ENCODE data around the gene SMARCA2. TPM values are rescaled to one million over a fixed set of nuclear protein-coding genes. Genes with fewer than 3 reads are reported as not detected.
A peak's percentile ranks its signal among the peaks of the same experiment; 100 is the strongest.

SMARCA2 gene
- total RNA-seq, 1 experiment from 2014 or later, result 28.0 TPM

DNA sequence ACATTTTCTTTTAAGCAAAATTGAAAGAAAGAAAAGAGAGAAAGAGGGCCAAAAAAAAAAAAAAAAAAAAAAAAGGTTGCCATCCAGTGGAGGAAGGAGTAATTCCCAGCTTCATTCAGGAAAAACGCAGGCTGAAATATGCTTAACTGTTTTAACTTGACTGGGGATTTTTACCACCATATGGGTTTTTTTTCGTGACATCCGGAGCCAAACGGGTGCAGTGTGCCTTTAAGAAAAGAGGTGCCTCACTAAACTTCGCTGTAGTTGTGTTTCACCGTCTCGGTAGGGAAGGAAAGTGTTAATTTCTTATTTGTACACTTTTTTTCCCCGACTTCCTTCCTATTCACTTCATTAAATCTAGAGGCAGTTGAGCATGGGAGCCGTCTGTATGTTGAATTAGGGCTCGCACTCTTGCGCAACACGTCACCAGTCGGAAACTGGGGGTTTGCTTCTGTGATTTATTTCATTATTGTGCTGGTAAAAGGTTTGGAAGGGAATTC is 143.0 kb downstream of the SMARCA2 start:
- no peak overlapping the region for H3K27ac ChIP-seq
- no peaks in the 10 kb centered on the region for H3K36me3 ChIP-seq
- peak overlapping the region; percentile 32 for H3K4me3 ChIP-seq
- H3K27me3 ChIP-seq (replicated peaks), result no peaks in the 10 kb centered on the region
- H3K4me1 ChIP-seq (replicated peaks), result peaks cover 7% of the 10 kb centered on the region; the same call in 1 of the 2 replicates
- peak in 1 of 2 experiments; percentile 33 for DNase-seq (ENCODE audit: low read depth in 1 of 2, low spot score in 2 of 2)
- H3K9me3 ChIP-seq (replicated peaks), result no peaks in the 10 kb centered on the region

DNA sequence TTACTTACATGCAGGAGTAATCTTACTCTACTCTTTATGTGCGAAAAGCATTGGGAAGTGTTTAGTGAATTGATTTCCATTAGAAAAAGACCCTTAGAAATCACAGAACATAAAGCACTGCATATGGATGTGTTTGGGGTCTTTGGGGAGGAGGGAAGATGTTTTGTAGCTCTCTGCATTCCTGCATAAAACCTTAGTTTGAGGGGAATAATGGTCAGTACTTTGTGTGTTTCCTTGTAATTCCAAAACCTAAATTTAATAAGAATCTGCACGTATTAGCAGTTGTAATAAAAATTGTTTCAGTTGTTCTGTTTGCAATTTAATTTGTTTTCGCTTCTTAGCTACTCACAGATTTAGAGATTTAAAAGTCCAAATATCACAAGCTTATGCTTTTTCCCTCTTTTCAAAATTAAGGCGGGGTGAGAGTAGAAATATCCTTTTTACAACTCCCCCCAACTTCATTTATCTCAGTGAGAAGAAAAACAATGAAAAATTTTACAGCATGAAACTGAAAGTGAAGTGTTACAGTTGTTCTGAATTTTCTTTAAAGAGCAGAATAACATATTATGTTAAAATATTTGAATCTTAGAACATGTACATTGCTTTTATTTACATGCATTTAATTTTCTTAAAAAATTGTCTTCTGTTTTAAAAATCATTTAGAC is 143.8 kb downstream of the SMARCA2 start:
- H3K4me1 ChIP-seq (replicated peaks), result peaks cover 7% of the 10 kb centered on the region; the same call in 1 of the 2 replicates
- DNase-seq (ENCODE audit: low read depth in 1 of 2, low spot score in 2 of 2), result no peak
- H3K27me3 ChIP-seq (replicated peaks), result no peaks in the 10 kb centered on the region
- H3K9me3 ChIP-seq (replicated peaks), result no peaks in the 10 kb centered on the region
- no peaks in the 10 kb centered on the region for H3K36me3 ChIP-seq
- no peak overlapping the region for H3K27ac ChIP-seq
- no peak overlapping the region; the same call in 1 of the 2 replicates for H3K4me3 ChIP-seq

DNA sequence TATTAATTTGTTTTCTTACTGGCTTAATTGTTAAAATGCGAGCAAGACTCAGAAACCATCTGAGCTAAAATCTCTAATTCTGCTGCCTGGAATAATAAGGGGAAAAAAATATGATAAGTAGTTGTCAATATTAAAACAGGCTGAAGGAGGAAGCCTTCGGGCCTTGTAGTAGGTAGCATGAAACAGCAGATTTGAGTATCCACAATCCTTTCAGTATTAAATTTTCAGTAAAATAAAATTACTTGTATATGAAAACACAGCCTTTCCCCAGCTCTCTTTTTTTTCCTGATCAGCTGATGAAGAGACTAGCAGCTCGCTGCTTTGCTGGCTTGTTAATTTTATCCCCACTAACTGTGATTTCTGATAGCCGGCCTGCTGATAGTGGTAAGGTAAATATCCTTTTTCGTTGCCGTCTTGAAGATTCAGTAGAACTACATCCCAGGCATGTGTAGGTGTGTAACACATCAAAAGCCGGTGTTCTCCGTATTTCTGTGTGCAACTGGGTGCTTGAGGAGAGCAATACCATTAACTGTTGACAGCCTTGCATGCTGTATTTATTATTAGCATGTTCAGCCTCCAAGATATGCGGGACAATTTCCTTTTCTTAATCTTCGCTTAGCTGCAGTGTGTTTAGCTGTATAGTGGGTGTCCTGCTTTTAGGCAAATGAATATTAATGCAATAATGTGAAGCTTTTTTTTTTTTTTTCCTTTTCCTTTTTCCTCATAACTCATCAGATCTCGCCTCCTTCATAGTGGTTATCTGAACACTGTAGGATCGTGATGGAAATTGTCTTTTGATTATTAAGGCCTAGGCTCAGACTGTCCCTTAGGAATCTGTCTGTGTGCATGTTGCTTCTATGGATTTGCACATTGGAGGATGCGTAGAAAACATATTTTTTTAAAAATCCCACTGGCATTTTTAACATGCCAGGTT is 144.6 kb downstream of the SMARCA2 start:
- peaks cover 7% of the 10 kb centered on the region; the same call in 1 of the 2 replicates for H3K4me1 ChIP-seq (replicated peaks)
- DNase-seq (ENCODE audit: low read depth in 1 of 2, low spot score in 2 of 2), result no peak
- H3K27me3 ChIP-seq (replicated peaks), result no peaks in the 10 kb centered on the region
- H3K9me3 ChIP-seq (replicated peaks), result no peaks in the 10 kb centered on the region
- no peak overlapping the region for H3K4me3 ChIP-seq
- H3K36me3 ChIP-seq, result no peaks in the 10 kb centered on the region
- no peak overlapping the region for H3K27ac ChIP-seq

DNA sequence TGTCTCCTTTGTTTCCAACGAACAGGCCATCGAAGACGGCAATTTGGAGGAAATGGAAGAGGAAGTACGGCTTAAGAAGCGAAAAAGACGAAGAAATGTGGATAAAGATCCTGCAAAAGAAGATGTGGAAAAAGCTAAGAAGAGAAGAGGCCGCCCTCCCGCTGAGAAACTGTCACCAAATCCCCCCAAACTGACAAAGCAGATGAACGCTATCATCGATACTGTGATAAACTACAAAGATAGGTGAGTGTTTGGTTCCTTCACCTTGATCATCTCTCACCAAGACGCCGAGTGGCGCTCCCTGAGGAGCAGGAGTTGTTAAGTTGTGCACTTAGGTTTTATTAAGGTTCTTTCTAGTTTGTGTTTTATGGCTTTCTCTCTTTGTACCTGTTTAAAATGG is 146.5 kb downstream of the SMARCA2 start:
- no peaks in the 10 kb centered on the region for H3K27me3 ChIP-seq (replicated peaks)
- DNase-seq (ENCODE audit: low read depth in 1 of 2, low spot score in 2 of 2), result no peak
- no peaks in the 10 kb centered on the region for H3K36me3 ChIP-seq
- peaks cover 7% of the 10 kb centered on the region; the same call in 1 of the 2 replicates for H3K4me1 ChIP-seq (replicated peaks)
- H3K4me3 ChIP-seq, result no peak overlapping the region
- H3K27ac ChIP-seq, result no peak overlapping the region
- no peaks in the 10 kb centered on the region for H3K9me3 ChIP-seq (replicated peaks)

DNA sequence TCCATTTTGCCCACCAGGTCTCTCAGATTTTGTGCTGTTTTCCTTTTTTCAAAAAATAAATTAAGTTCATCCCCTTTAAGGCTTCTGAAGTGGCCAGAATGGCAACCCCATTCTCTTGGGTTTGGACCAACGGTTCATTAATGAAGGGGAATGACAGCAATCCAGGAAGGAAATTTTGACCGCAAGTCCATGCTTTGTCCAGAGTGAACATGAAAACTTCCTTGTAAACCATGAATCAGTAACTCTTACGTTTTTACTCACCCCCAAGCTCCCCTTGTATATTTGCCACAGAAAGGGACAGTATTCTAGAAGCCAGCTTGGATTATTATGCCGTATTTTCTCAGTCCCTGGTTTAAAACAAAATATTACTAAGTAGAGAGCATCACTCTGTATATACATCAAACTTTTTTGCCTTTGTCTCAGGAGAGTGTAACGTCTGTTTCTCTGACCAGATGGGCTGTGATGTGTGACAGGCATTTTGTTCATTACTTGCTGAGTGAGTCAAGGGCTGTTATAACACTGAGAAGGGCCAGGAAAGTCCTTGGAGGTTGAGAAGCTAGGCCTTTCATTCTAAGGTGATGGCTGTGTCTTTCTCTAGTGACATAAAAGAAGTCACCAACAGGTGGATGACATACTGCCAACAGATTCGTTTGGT is 148.2 kb downstream of the SMARCA2 start:
- no peaks in the 10 kb centered on the region for H3K27me3 ChIP-seq (replicated peaks)
- H3K27ac ChIP-seq, result no peak overlapping the region
- H3K4me3 ChIP-seq, result no peak overlapping the region
- no peak for DNase-seq (ENCODE audit: low read depth in 1 of 2, low spot score in 2 of 2)
- H3K36me3 ChIP-seq, result no peaks in the 10 kb centered on the region
- no peaks in the 10 kb centered on the region for H3K9me3 ChIP-seq (replicated peaks)
- no peaks in the 10 kb centered on the region for H3K4me1 ChIP-seq (replicated peaks)

DNA sequence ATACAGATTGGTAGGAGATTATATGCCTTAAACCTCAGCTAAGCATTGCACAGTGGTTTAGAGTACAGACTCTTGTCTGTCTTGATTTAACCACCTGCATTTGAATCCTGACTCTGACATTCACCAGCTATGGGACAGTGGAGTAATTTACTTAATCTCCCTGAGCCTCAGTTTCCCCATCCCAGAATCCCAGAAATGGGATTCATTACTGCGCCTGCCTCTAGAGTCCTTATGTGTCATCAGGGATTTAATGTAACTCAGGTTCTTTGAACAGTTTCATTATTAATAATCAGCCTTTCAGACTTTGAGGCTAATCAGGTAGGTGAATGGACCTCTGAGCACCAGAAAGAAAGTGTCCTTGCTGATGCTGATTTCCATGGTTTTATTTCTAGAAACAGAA is 149.1 kb downstream of the SMARCA2 start:
- no peak for DNase-seq (ENCODE audit: low read depth in 1 of 2, low spot score in 2 of 2)
- no peak overlapping the region for H3K4me3 ChIP-seq
- H3K36me3 ChIP-seq, result no peaks in the 10 kb centered on the region
- H3K27ac ChIP-seq, result no peak overlapping the region
- no peaks in the 10 kb centered on the region for H3K27me3 ChIP-seq (replicated peaks)
- H3K9me3 ChIP-seq (replicated peaks), result no peaks in the 10 kb centered on the region
- H3K4me1 ChIP-seq (replicated peaks), result no peaks in the 10 kb centered on the region

DNA sequence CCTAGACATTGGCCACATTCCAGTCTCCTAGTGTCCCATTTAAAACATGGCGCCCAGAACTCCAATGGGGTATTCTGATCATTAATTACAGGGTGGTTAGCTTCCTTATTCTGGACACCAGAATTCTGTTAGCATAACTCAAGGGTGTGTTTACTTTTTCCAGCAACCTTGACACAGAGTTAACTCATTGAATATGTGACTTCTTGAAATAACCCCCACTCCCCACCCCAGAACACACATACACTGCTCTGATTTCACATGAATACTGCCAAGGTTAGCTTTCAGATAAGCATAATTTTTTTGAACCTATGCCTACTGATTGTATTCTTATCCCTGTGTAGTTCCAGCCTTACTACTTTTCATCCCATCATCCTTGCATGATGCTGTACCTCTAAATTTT is 151.1 kb downstream of the SMARCA2 start:
- Histone ChIP-seq H3K9me3 (replicated peaks) (no peaks in the 10 kb centered on the region), H3K4me3 (no peak overlapping the region), H3K36me3 (no peaks in the 10 kb centered on the region), H3K4me1 (replicated peaks) (no peaks in the 10 kb centered on the region), H3K27me3 (replicated peaks) (no peaks in the 10 kb centered on the region), H3K27ac (no peak overlapping the region)
- DNase-seq (ENCODE audit: low read depth in 1 of 2, low spot score in 2 of 2), result no peak

DNA sequence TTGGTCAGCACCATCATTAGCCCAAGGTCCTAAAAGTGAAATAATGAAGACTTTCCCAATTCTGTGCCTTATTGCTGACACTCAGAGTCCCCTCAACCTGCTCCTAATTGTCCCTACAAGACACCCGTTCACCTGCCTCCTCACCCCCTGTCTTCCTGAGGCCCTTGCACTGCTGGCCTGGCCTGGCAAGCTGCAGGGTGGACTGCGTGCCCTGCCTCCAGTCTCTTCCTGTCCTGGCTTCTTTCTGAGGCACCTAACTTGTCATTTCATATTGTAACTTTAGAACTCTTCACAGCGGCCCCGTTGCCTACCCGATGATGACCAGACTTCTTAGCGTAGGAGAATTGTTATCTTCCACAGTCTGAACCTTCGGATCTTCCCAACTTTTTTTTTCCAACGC is 153.9 kb downstream of the SMARCA2 start:
- H3K27me3 ChIP-seq (replicated peaks), result no peaks in the 10 kb centered on the region
- no peaks in the 10 kb centered on the region for H3K4me1 ChIP-seq (replicated peaks)
- H3K36me3 ChIP-seq, result no peaks in the 10 kb centered on the region
- no peak for DNase-seq (ENCODE audit: low read depth in 1 of 2, low spot score in 2 of 2)
- no peak overlapping the region for H3K4me3 ChIP-seq
- no peak overlapping the region for H3K27ac ChIP-seq
- H3K9me3 ChIP-seq (replicated peaks), result no peaks in the 10 kb centered on the region

DNA sequence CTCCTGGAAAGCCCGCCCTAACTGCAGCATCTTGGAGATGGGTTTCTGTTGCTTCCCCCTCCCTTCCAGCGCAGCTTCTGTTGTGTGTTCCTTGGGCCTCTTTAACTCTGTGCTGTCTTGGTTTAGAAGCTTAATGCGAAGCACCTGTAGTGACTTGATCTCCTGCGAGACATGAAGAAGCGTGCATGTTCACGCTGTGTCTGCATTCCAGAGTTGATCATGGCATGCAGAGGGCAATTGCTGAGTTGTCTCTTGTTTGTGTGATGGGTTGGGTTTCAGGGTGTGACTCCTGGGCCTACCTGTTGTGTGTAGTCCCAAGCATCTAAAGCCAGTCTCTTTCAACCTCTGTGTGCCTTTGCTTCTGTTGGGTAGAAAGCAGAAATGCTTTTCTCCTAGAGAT is 155.6 kb downstream of the SMARCA2 start:
- Histone ChIP-seq H3K27me3 (replicated peaks) (no peaks in the 10 kb centered on the region), H3K4me1 (replicated peaks) (no peaks in the 10 kb centered on the region), H3K36me3 (no peaks in the 10 kb centered on the region), H3K4me3 (no peak overlapping the region), H3K9me3 (replicated peaks) (no peaks in the 10 kb centered on the region), H3K27ac (no peak overlapping the region)
- no peak for DNase-seq (ENCODE audit: low read depth in 1 of 2, low spot score in 2 of 2)

DNA sequence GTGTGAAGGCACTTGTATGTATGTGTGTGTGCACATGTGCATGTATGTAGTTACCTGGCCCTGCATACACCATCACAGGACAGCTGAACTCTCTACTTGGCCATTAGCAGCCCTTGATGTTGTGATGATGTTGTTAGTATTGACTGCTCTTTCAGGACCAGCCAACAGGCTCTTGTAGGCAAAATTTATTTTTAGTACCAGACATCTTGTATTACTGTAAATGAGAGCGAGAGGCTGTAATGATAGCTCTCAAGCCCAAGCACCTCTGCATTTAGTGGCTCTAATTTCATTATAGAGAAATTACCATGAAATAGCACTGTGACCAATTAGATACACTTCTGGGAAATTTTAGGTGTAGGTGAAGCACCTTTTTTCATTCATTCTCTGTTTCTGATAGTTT is 158.0 kb downstream of the SMARCA2 start:
- H3K36me3 ChIP-seq, result no peaks in the 10 kb centered on the region
- no peaks in the 10 kb centered on the region for H3K4me1 ChIP-seq (replicated peaks)

DNA sequence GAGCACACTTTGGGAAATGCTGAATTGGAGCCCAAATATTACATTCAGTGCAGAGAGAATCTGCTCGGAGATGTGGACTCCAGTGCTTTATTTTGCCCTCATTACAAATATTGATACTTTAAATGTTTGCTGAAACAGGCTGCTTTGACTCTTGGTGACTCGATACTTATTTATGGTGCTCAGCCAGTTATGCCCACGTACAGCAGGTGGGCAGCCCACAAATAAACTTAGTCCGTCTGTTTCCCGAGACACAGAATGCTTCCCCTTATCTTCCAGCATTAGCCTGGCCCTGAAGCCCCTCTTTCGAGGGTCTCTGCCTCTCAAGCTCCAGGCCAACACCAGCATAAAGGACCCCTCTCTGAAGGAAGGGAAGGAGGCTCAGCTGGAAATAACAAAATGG is 158.7 kb downstream of the SMARCA2 start:
- no peaks in the 10 kb centered on the region for H3K36me3 ChIP-seq
- H3K4me3 ChIP-seq, result no peak overlapping the region
- H3K4me1 ChIP-seq (replicated peaks), result no peaks in the 10 kb centered on the region
- no peaks in the 10 kb centered on the region for H3K27me3 ChIP-seq (replicated peaks)
- DNase-seq (ENCODE audit: low read depth in 1 of 2, low spot score in 2 of 2), result no peak
- H3K27ac ChIP-seq, result no peak overlapping the region
- no peaks in the 10 kb centered on the region for H3K9me3 ChIP-seq (replicated peaks)

More for the DNA sequence above, 158.0 kb downstream of the SMARCA2 start:
- Histone ChIP-seq H3K4me3 (no peak overlapping the region), H3K27ac (no peak overlapping the region), H3K9me3 (replicated peaks) (no peaks in the 10 kb centered on the region), H3K27me3 (replicated peaks) (no peaks in the 10 kb centered on the region)
- DNase-seq (ENCODE audit: low read depth in 1 of 2, low spot score in 2 of 2), result no peak

DNA sequence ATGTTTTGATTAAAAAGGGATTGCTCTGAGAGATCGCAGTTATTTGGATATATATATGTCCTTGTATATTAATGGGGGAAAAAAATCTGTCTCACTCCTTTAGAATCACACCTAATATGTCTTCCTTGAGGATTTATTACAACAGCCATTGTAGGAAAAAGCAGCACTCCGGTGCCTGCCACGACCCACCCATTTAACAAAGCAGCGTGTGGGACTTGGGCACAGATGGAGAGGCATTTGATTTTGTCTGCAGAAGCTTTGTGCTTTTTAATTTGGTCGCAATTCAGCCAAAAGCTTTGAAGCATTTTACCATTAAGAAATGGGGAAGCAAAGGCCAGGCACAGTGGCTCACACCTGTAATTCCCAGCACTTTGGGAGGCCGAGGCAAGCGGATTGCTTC is 159.2 kb downstream of the SMARCA2 start:
- Histone ChIP-seq H3K9me3 (replicated peaks) (no peaks in the 10 kb centered on the region), H3K4me1 (replicated peaks) (no peaks in the 10 kb centered on the region), H3K36me3 (no peaks in the 10 kb centered on the region), H3K27me3 (replicated peaks) (no peaks in the 10 kb centered on the region), H3K4me3 (no peak overlapping the region), H3K27ac (no peak overlapping the region)
- no peak for DNase-seq (ENCODE audit: low read depth in 1 of 2, low spot score in 2 of 2)

DNA sequence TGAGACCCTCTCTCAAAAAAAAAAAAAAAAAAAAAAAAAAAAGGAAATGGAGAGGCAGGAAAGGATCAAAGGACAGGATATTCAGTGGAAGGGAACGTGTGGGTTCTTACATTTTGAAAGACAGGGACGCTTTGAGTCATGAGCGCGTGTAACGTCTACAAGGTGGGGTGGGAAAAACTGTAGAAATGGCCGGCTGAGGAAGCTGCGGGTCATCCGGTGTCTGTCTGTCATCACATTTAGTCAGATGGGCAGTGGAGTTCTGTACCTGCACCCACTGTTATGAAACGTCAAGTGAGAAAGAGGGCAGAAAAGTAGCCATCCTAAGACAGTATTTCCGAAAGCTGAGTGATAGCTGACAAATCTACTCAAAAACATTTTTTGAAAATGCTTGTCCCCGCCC is 159.8 kb downstream of the SMARCA2 start:
- H3K9me3 ChIP-seq (replicated peaks), result no peaks in the 10 kb centered on the region
- no peaks in the 10 kb centered on the region for H3K27me3 ChIP-seq (replicated peaks)
- H3K4me3 ChIP-seq, result no peak overlapping the region
- no peak for DNase-seq (ENCODE audit: low read depth in 1 of 2, low spot score in 2 of 2)
- no peaks in the 10 kb centered on the region for H3K4me1 ChIP-seq (replicated peaks)
- no peaks in the 10 kb centered on the region for H3K36me3 ChIP-seq
- no peak overlapping the region for H3K27ac ChIP-seq

DNA sequence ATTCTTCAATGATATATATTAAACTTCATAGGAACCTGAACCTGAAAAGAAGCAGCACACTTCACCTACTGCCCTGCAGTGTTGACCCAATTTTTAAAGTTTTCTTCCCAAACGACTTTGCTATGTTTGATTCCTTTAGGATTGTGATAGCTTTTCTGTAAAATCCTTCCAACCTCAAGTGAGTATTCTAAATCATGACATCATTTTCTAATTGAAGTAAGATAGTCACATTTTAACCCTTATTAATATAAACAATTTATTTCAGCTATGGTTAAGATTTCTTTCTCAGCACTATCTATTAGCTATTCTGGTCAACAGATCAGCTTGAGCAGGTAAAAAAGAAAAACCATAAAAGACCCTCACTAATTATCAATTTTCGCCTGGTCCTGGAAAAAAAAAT is 162.0 kb downstream of the SMARCA2 start:
- Histone ChIP-seq H3K9me3 (replicated peaks) (no peaks in the 10 kb centered on the region), H3K4me1 (replicated peaks) (no peaks in the 10 kb centered on the region), H3K27ac (no peak overlapping the region), H3K36me3 (no peaks in the 10 kb centered on the region), H3K27me3 (replicated peaks) (no peaks in the 10 kb centered on the region), H3K4me3 (no peak overlapping the region)
- DNase-seq (ENCODE audit: low read depth in 1 of 2, low spot score in 2 of 2), result no peak

Data from SJSA1 (cell line).